CD14-positive monocyte (primary cell): ENCODE data around the gene IFT172. TPM values are rescaled to one million over a fixed set of nuclear protein-coding genes. Genes with fewer than 3 reads are reported as not detected.

ENCODE experiments used
- DNase-seq, 3 donors: peaks; one replicate each; pipeline ENCODE4 v3.0.0-alpha.2; 2011 to 2022
- H2AFZ ChIP-seq: 2 replicates; pipeline ENCODE4 v1.6.0; 2012; ENCODE audit warnings: mild to moderate bottlenecking, low read depth, low read length, inconsistent platforms; ENCODE audit not compliant: insufficient read depth, poor library complexity, severe bottlenecking
- H3K27ac ChIP-seq, 2 donors: 1 replicate in 1 of 2; 2 replicates in 1 of 2; pipeline ENCODE4 v1.5.1; 2012 to 2013; ENCODE audit warnings: low read length in 2 of 2, control low read depth in 1 of 2, inconsistent platforms in 1 of 2, low read depth in 1 of 2, mild to moderate bottlenecking in 1 of 2
- H3K27me3 ChIP-seq, 2 donors: one replicate each; pipeline versions ENCODE4 v1.6.0 to v1.6.1; 2011 to 2013; ENCODE audit warnings: low read length in 2 of 2; ENCODE audit not compliant: control insufficient read depth in 2 of 2, insufficient read depth in 2 of 2
- H3K36me3 ChIP-seq, 2 donors: replicated peaks in 1 of 2; 1 replicate in 1 of 2; 2 replicates in 1 of 2; pipeline versions ENCODE4 v1.5.1 to v1.6.1; 2012 to 2013; ENCODE audit warnings: low read length in 2 of 2, control low read depth in 1 of 2, inconsistent platforms in 1 of 2, mild to moderate bottlenecking in 1 of 2; ENCODE audit not compliant: insufficient read depth in 2 of 2, control insufficient read depth in 1 of 2
- H3K4me1 ChIP-seq, 2 donors: 1 replicate in 1 of 2; 2 replicates in 1 of 2; pipeline versions ENCODE4 v1.5.1 to v1.6.1; 2012 to 2013; ENCODE audit warnings: low read length in 2 of 2, control low read depth in 1 of 2, inconsistent platforms in 1 of 2, mild to moderate bottlenecking in 1 of 2, moderate library complexity in 1 of 2; ENCODE audit not compliant: insufficient read depth in 2 of 2, control insufficient read depth in 1 of 2
- H3K4me2 ChIP-seq: replicated peaks from 2 replicates; pipeline ENCODE3; 2012; ENCODE audit warnings: low read length, moderate library complexity, mild to moderate bottlenecking; ENCODE audit not compliant: poor library complexity, severe bottlenecking; ENCODE audit errors: extremely low read depth
- H3K4me3 ChIP-seq, 3 experiments: fragments of 200-600 bp in 1 of 3; sonication (generic) in 1 of 3; replicated peaks in 1 of 3; 1 replicate in 2 of 3; 2 replicates in 1 of 3; pipeline ENCODE4 v1.5.1; 2011 to 2013; ENCODE audit warnings: low read length in 3 of 3, mild to moderate bottlenecking in 3 of 3, control low read depth in 2 of 3, low read depth in 2 of 3, inconsistent platforms in 1 of 3, moderate library complexity in 1 of 3
- H3K79me2 ChIP-seq: 2 replicates; pipeline ENCODE4 v1.6.0; 2012; ENCODE audit warnings: mild to moderate bottlenecking, control low read depth, inconsistent platforms, low read length, moderate library complexity; ENCODE audit not compliant: insufficient read depth
- H3K9ac ChIP-seq: 2 replicates; pipeline ENCODE4 v1.6.0; 2017; ENCODE audit warnings: low read length, mild to moderate bottlenecking; ENCODE audit not compliant: insufficient read depth, poor library complexity, severe bottlenecking
- H3K9me3 ChIP-seq, 2 donors: replicated peaks in 1 of 2; 1 replicate in 1 of 2; 2 replicates in 1 of 2; pipeline versions ENCODE4 v1.5.1 to v1.6.1; 2012 to 2013; ENCODE audit warnings: low read length in 2 of 2, control low read depth in 1 of 2; ENCODE audit not compliant: control insufficient read depth in 1 of 2, insufficient read depth in 1 of 2
- H4K20me1 ChIP-seq: 2 replicates; pipeline ENCODE4 v1.6.0; 2012; ENCODE audit warnings: mild to moderate bottlenecking, low read length, control low read depth, moderate library complexity; ENCODE audit not compliant: insufficient read depth
- H3K27ac Mint-ChIP-seq, 7 donors: one replicate each; pipeline ENCODE4 v1.8.0; 2020; ENCODE audit warnings: mild to moderate bottlenecking in 7 of 7, mixed read lengths in 7 of 7, moderate library complexity in 6 of 7, inconsistent platforms in 2 of 7
- H3K27me3 Mint-ChIP-seq, 3 donors: one replicate each; pipeline ENCODE4 v1.8.0; 2021 to 2022; ENCODE audit warnings: low read depth in 3 of 3, mild to moderate bottlenecking in 3 of 3, mixed read lengths in 3 of 3, moderate library complexity in 3 of 3, inconsistent platforms in 1 of 3
- H3K36me3 Mint-ChIP-seq, 2 donors: one replicate each; pipeline ENCODE4 v1.8.0; 2020; ENCODE audit warnings: mixed read lengths in 2 of 2, inconsistent platforms in 1 of 2, mild to moderate bottlenecking in 1 of 2
- H3K4me1 Mint-ChIP-seq: one replicate; pipeline ENCODE4 v1.8.0; 2020; ENCODE audit warnings: mild to moderate bottlenecking, mixed read lengths
- H3K4me3 Mint-ChIP-seq, 2 donors: one replicate each; pipeline ENCODE4 v1.8.0; 2020; ENCODE audit warnings: mild to moderate bottlenecking in 2 of 2, mixed read lengths in 2 of 2, moderate library complexity in 1 of 2
- H3K9me3 Mint-ChIP-seq, 7 donors: one replicate each; pipeline ENCODE4 v1.8.0; 2020 to 2022; ENCODE audit warnings: mixed read lengths in 7 of 7, mild to moderate bottlenecking in 6 of 7, moderate library complexity in 6 of 7, inconsistent platforms in 2 of 7
- CTCF ChIP-seq: fragments of 200-600 bp; IDR thresholded peaks from one replicate; pipeline ENCODE4 v1.8.0; 2022; ENCODE audit warnings: antibody characterized with exemption, mild to moderate bottlenecking
- WGBS: methylation state at CpG from one replicate; pipeline ENCODE4 v1.1.5; 2013; ENCODE audit warnings: missing lambda C conversion rate; ENCODE audit not compliant: insufficient coverage; 5-methylcytosine and 5-hydroxymethylcytosine counted together
- intact Hi-C, 2 donors: fragments of 100-400 bp; cut with micrococcal nuclease; formaldehyde crosslinking; loops; one replicate each; pipeline versions ENCODE4 v1.15.0 to v1.15.1; 2023
- polyA plus RNA-seq, 3 donors: library from polyadenylated mRNA; depleted of rRNA in 1 of 3; unstranded in 2 of 3; stranded (reverse) in 1 of 3; fragments of 300-500 nt in 2 of 3; fragments of >200 nt in 1 of 3; fragmentation: Illumina TruSeq in 2 of 3; gene quantifications; 1 replicate in 2 of 3; 2 replicates in 1 of 3; pipeline ENCODE4 v1.2.3, GENCODE V29; 2012 to 2021

The IFT172 gene
- polyA plus RNA-seq, 3 donors, result 1.7 to 12.8 (median 3.6) TPM

- peaks cover 28% of the 10 kb centered on the region for H3K4me1 Mint-ChIP-seq
- peaks cover 0 to 15% (median 4%) of the 10 kb centered on the region in 7 donors for H3K9me3 Mint-ChIP-seq
- H3K79me2 ChIP-seq, result no peaks in the 10 kb centered on the region
- peak within 1 kb of the TSS; percentile 34 for H3K9ac ChIP-seq
- H3K27me3 ChIP-seq, result peaks cover 44 to 59% of the 10 kb centered on the region in 2 donors
- intact Hi-C loops, result loop anchor here (5.0 to 10.0 kb wide), 4 partner anchors 90 to 283 kb away; partner anchors contain the start of genes ATRAID (in 1 of the 2), EIF2B4 (in 1 of the 2), SLC5A6 (in 1 of the 2) and SNX17 (in 1 of the 2)
- H3K4me3 ChIP-seq, result peak within 1 kb of the TSS in 1 of 3 experiments; percentile 64
- H3K36me3 ChIP-seq, result no peaks in the 10 kb centered on the region
- peaks cover 56 to 69% (median 60%) of the 10 kb centered on the region in 3 donors for H3K27me3 Mint-ChIP-seq
- peak within 1 kb of the TSS; percentile 76 for H3K4me2 ChIP-seq
- peak within 1 kb of the TSS; percentile 74 to 86 for H3K4me3 Mint-ChIP-seq
- no peak for TF ChIP-seq CTCF
- peaks cover 13 to 22% of the 10 kb centered on the region in 2 donors for H3K36me3 Mint-ChIP-seq
- H2AFZ ChIP-seq, result peak within 1 kb of the TSS; percentile 73
- peaks cover 15 to 24% of the 10 kb centered on the region in 2 donors for H3K4me1 ChIP-seq
- H3K27ac ChIP-seq, result no peak within 1 kb of the TSS
- peaks cover 0 to 4% of the 10 kb centered on the region in 2 donors for H3K9me3 ChIP-seq
- no peak within 1 kb of the TSS for H3K27ac Mint-ChIP-seq
- DNase-seq, result peak in 1 of 3 donors; percentile 12
- no peaks in the 10 kb centered on the region for H4K20me1 ChIP-seq
- under 1% methylated on average over 57 of the region's 70 CpGs for WGBS
Observed at GRCh38 chr2:27494944-27495554, 5.5 kb upstream of the IFT172 start, which contains the start of gene FNDC4. FNDC4 (minus strand) TSS chr2:27495200; CDS start chr2:27494679, 521 bp downstream.

GRCh38 chr2:27494284-27494943 lies 4.9 kb upstream of the IFT172 start:
- peak overlapping the region; percentile 34 for H3K9ac ChIP-seq

More at GRCh38 chr2:27494284-27494943, 4.9 kb upstream of the IFT172 start:
- intact Hi-C loops, result loop anchor here (5.0 to 10.0 kb wide), 4 partner anchors 90 to 282 kb away; partner anchors contain the start of genes ATRAID (in 1 of the 2), EIF2B4 (in 1 of the 2), SLC5A6 (in 1 of the 2) and SNX17 (in 1 of the 2)
- Histone ChIP-seq H3K4me3 (peak overlapping the region in 1 of 3 experiments; percentile 64), H4K20me1 (no peaks in the 10 kb centered on the region), H2AFZ (peak overlapping the region; percentile 73), H3K27me3 (peaks cover 44 to 59% of the 10 kb centered on the region in 2 donors), H3K36me3 (no peaks in the 10 kb centered on the region), H3K79me2 (no peaks in the 10 kb centered on the region), H3K27ac (no peak overlapping the region), H3K4me1 (peaks cover 17 to 29% of the 10 kb centered on the region in 2 donors), H3K9me3 (peaks cover 0 to 4% of the 10 kb centered on the region in 2 donors), H3K4me2 (peak overlapping the region; percentile 76)
- TF ChIP-seq CTCF, result no peak
- H3K9me3 Mint-ChIP-seq, result peaks cover 0 to 15% (median 4%) of the 10 kb centered on the region in 7 donors
- WGBS, result 24% methylated on average over 20 of the region's 35 CpGs
- peaks cover 13 to 22% of the 10 kb centered on the region in 2 donors for H3K36me3 Mint-ChIP-seq
- peaks cover 34% of the 10 kb centered on the region for H3K4me1 Mint-ChIP-seq
- H3K27ac Mint-ChIP-seq, result no peak overlapping the region
- H3K27me3 Mint-ChIP-seq, result peaks cover 56 to 66% (median 60%) of the 10 kb centered on the region in 3 donors
- peak overlapping the region; percentile 70 to 76 for H3K4me3 Mint-ChIP-seq
- DNase-seq, result no peak
